ENCODE data around the gene HARBI1.

Gene HARBI1

GRCh38 chr11:46618837-46619236 is 1.8 kb upstream of the HARBI1 start:
- ATAC-seq = no peak
- TF ChIP-seq ZNF70 (CRISPR knock-in tag; IDR thresholded peaks at IDR 0.05) (no peak), PPARA (CRISPR knock-in tag; IDR thresholded peaks at IDR 0.05; ENCODE audit: borderline replicate concordance) (no peak), ARNTL (CRISPR knock-in tag; IDR thresholded peaks at IDR 0.05; ENCODE audit: borderline replicate concordance, low read depth) (no peak), TCF4 (CRISPR knock-in tag; IDR thresholded peaks at IDR 0.05; ENCODE audit: borderline replicate concordance) (no peak), OSR1 (CRISPR knock-in tag; IDR thresholded peaks at IDR 0.05) (no peak), CSDC2 (CRISPR knock-in tag; IDR thresholded peaks at IDR 0.05) (no peak)

DNA sequence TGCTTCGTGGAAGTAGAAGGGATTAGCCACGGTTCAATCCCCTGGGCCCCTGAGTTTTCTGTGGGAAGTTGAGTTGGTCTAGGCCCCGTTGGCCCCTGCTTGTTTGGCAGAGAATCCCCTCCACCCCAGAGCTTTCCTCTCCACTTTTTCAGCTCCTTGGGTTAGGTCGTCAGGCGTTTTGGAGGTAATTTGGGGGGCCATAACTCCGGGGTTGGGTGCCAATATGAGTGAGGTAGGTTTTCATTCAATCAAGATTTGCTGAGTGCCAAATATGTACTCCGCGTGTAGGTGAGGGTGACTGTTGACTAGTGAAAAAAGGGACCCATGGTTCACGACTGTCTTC is 916 bp upstream of the HARBI1 start:
- ATAC-seq = no peak
- no peak for TF ChIP-seq ZFP3 (CRISPR knock-in tag; IDR thresholded peaks at IDR 0.05)
- no peak for TF ChIP-seq ZFP30 (CRISPR knock-in tag; IDR thresholded peaks at IDR 0.05)
- no peak for TF ChIP-seq SNAI2 (CRISPR knock-in tag; IDR thresholded peaks at IDR 0.05)
- TF ChIP-seq TSHZ2 (CRISPR knock-in tag; IDR thresholded peaks at IDR 0.05) = no peak
- no peak for TF ChIP-seq GLIS3 (CRISPR knock-in tag; IDR thresholded peaks at IDR 0.05)
- no peak for TF ChIP-seq CSDC2 (CRISPR knock-in tag; IDR thresholded peaks at IDR 0.05)
- TF ChIP-seq PATZ1 (CRISPR knock-in tag; IDR thresholded peaks at IDR 0.05; ENCODE audit: borderline replicate concordance) = no peak
- no peak for TF ChIP-seq TCF4 (CRISPR knock-in tag; IDR thresholded peaks at IDR 0.05; ENCODE audit: borderline replicate concordance)
- TF ChIP-seq, protein P1, sequence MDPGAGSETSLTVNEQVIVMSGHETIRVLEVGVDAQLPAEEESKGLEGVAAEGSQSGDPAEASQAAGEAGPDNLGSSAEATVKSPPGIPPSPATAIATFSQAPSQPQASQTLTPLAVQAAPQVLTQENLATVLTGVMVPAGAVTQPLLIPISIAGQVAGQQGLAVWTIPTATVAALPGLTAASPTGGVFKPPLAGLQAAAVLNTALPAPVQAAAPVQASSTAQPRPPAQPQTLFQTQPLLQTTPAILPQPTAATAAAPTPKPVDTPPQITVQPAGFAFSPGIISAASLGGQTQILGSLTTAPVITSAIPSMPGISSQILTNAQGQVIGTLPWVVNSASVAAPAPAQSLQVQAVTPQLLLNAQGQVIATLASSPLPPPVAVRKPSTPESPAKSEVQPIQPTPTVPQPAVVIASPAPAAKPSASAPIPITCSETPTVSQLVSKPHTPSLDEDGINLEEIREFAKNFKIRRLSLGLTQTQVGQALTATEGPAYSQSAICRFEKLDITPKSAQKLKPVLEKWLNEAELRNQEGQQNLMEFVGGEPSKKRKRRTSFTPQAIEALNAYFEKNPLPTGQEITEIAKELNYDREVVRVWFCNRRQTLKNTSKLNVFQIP (CRISPR knock-in tag; IDR thresholded peaks at IDR 0.05; ENCODE audit: borderline replicate concordance, low read depth) = no peak
- TF ChIP-seq RARB (CRISPR knock-in tag; IDR thresholded peaks at IDR 0.05) = no peak
- no peak for TF ChIP-seq TOX (CRISPR knock-in tag; IDR thresholded peaks at IDR 0.05; ENCODE audit: borderline replicate concordance)
- no peak for TF ChIP-seq ISL1 (CRISPR knock-in tag; IDR thresholded peaks at IDR 0.05)

DNA sequence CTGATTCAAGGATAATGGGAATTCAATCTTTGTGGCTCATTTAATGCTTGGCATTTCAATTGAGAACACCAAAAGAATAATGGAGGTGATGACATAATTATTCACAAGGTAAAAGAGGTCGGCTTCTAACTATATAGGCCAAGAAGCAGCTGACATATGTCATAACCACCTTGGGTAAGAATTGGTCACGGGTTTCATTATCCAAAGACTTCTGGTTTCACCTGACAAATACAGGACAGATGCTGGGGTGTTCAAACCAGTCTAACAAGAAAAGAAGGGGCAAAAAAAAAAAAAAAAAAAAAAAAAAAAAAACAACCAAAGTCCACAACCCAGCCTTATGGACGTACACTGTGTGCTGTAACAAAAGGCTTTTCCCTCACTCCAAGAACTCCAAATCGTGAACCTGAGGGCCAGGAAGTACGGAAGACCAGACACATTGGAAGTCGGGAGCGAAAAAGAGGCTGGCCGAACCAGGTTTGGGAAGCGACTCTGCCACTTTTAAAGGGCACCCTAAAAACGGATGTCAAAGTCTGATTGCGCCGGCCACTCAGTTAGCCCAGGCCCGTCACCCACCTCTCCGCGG is 385 bp downstream of the HARBI1 start:
- TF ChIP-seq, protein P2, sequence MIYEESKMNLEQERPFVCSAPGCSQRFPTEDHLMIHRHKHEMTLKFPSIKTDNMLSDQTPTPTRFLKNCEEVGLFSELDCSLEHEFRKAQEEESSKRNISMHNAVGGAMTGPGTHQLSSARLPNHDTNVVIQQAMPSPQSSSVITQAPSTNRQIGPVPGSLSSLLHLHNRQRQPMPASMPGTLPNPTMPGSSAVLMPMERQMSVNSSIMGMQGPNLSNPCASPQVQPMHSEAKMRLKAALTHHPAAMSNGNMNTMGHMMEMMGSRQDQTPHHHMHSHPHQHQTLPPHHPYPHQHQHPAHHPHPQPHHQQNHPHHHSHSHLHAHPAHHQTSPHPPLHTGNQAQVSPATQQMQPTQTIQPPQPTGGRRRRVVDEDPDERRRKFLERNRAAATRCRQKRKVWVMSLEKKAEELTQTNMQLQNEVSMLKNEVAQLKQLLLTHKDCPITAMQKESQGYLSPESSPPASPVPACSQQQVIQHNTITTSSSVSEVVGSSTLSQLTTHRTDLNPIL (CRISPR knock-in tag; IDR thresholded peaks at IDR 0.05; ENCODE audit: low read depth) = no peak
- TF ChIP-seq GLIS3 (CRISPR knock-in tag; IDR thresholded peaks at IDR 0.05) (no peak), ZNF70 (CRISPR knock-in tag; IDR thresholded peaks at IDR 0.05) (no peak), ZNF8 (CRISPR knock-in tag; IDR thresholded peaks at IDR 0.05) (no peak), OSR1 (CRISPR knock-in tag; IDR thresholded peaks at IDR 0.05) (no peak), TOX (CRISPR knock-in tag; IDR thresholded peaks at IDR 0.05; ENCODE audit: borderline replicate concordance) (no peak), ZC3H10 (CRISPR knock-in tag; IDR thresholded peaks at IDR 0.05) (no peak), PATZ1 (CRISPR knock-in tag; IDR thresholded peaks at IDR 0.05; ENCODE audit: borderline replicate concordance) (no peak), ARNTL (CRISPR knock-in tag; IDR thresholded peaks at IDR 0.05; ENCODE audit: borderline replicate concordance, low read depth) (no peak), TCF4 (CRISPR knock-in tag; IDR thresholded peaks at IDR 0.05; ENCODE audit: borderline replicate concordance) (no peak), BACH2 (CRISPR knock-in tag; IDR thresholded peaks at IDR 0.05; ENCODE audit: borderline replicate concordance) (no peak)
- TF ChIP-seq, protein P1 (CRISPR knock-in tag; IDR thresholded peaks at IDR 0.05; ENCODE audit: borderline replicate concordance, low read depth) = no peak
- ATAC-seq = peak; percentile 40; the same call in 2 of the 3 replicates

Measured in SK-N-SH treated with all-trans-retinoic acid at 6 μM for 48 hours (cell line).